A204.1 (cell line): ENCODE results near the gene NMNAT2.
"Not testable (repeated sequence)": the region's sequence is repeated elsewhere in the genome, so short reads cannot be mapped to it uniquely, and the experiment has no call there.

Experiments used
- FAIRE-seq: peaks from 2 replicates; lab custom pipeline; 2012; peaks lifted over from hg19 to GRCh38; lab: Jason Lieb, UNC

NMNAT2 gene

DNA sequence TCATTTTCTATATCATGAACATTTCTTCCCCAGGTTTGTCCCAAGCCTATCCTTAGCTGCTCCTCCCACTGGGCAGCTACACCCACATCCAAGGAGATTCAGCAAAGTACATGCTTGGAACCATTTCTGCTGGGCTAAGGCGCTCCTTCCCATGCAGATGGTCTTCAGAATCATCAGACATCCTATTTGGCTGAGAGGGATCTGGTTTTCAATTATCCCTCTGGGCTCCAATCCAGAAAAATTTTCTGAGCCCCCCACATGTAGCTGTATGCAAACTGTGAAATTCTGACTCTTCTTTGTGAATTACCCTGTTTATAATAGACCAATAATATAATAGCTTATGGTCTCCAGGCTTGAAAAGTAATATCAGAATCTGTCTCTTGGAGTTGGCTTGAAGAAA lies 132.9 kb downstream of the NMNAT2 start:
- FAIRE-seq, result no peak

DNA sequence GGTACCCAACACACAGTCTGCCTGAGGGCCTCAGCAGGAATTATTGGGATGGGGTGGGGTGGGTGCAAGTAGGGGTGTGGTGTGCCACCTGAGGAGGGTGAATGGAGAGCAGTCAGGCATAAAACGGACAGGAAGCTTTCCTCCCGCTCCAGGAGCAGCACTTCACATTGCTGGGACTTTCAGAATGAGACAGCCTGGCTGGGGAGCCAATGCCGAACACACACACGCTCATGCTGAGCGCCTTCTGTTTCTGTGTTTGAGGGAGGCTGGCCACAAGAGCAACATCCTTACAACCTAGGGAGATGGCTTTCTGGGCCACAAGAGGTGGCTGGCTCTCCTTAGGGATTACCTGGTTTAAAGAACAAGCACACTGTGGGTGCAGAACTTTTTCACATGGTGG lies 134.1 kb downstream of the NMNAT2 start:
- no peak for FAIRE-seq

DNA sequence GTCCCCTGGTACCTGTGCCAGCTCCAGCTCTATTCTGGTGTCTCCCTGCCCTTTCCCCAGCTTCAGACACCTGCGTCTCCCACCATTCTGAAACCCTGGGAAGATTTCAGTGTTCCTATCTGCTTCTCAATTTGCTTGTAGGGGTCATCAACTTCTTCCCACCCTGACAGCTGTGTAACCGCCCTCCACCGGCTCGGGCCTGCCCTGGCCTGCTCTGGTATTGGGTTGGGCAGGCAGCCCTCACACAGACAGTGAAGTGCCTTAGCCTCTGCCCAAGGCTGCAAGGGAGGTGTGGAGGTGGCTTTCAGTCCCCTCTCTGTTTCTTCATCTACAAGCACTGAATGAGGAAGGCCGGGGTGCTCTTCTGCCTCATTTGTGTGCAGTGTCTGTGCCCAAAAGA lies 134.9 kb downstream of the NMNAT2 start:
- no peak for FAIRE-seq

DNA sequence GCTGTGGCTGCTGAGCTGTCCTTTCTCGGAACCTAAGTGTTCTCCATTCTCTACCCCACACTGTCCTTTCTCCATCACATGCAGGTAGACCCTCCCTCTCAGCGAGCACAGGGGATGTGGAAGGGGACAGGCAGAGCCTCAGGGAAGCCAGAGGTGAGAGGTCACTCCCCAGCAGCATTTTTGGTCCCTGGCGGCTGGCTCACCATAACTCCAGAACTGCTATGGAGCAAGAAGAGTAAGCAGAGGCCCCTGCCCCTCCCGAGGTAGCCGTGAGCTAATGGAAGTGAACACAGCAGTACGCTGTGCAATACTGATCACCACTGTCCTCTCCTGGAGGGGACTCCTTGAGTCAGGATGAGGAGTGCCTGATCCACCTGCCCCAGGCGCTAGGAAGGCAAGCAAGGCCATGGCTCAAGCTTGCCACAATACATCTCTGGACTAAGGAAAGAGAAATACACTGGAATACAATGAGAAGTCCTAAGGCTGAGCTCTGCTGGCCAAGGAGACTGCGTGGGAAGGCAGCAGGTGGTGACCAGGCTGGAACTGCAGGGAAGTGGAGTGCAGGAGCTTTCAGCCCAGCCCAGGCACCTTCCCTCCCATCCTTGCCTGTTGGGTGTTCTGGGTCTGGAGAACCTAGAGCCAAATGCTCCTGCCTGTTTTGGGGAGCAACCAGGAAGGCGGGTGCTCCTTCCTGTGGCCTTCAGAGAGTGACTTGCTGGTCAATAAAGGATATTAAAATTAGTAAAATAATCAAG lies 135.9 kb downstream of the NMNAT2 start:
- no peak for FAIRE-seq

DNA sequence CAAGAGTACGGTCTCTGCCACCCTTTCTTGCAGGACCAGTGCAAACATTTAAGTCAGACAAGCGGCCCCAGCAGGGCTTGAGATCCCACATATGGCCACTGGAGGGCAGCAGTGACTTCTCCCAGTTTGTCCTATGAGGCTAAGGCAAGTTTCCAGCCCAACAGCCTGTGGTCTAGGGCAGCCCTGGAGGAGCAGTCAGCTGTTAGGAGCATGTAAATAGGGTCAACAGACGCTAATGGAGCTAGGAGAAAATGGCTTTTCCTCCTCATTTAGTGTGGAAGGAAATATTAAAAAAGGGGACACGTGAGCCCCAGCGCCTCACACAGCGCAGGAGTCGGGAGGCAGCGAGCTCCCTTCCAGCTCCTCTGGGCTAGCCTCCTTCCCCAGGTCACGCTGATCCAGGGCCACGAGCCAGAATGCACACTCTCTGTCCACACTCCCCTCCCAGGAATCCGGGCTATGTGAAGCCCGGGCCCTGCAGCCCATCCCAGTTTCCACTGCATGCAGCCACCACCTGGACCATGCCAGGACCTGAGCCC lies 136.6 kb downstream of the NMNAT2 start:
- FAIRE-seq, result peak; percentile 86

DNA sequence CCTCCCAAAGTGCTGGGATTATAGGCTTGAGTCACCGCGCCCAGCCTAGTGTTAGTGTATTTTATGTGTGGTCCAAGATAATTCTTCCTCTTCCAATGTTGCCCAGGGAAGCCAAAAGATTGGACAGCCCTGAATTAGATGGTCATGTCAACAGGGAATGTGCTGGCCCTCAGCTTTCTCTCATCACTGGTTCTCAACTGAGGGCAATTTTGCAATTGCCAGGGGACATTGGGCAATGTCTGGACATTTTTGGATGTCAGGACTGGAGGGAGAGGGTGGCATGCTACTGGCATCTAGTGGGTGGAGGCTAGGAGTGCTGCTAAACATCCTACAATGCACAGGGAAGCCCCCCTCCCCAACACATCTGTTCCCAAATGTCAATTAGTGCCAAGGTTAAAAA lies 137.1 kb downstream of the NMNAT2 start:
- no peak for FAIRE-seq

DNA sequence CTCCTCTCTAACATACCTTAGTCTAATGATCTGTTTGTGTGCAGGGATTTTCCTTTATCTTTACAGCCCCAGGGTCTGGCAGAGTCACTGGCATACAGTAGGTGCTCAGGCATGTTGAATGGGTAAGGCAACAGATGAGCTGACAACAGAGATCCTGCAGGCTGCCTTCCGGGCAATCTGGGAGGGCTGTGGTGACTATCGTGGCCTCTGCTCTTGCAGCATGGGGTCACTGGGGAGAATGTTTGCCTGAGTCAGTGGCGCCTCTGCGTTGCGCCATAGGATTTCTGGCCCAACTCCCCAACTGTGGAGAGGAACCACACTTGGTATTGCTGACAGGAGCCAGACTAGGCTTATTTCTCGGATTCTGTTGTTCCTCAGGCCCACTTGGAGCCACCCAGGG lies 138.3 kb downstream of the NMNAT2 start:
- no peak for FAIRE-seq

DNA sequence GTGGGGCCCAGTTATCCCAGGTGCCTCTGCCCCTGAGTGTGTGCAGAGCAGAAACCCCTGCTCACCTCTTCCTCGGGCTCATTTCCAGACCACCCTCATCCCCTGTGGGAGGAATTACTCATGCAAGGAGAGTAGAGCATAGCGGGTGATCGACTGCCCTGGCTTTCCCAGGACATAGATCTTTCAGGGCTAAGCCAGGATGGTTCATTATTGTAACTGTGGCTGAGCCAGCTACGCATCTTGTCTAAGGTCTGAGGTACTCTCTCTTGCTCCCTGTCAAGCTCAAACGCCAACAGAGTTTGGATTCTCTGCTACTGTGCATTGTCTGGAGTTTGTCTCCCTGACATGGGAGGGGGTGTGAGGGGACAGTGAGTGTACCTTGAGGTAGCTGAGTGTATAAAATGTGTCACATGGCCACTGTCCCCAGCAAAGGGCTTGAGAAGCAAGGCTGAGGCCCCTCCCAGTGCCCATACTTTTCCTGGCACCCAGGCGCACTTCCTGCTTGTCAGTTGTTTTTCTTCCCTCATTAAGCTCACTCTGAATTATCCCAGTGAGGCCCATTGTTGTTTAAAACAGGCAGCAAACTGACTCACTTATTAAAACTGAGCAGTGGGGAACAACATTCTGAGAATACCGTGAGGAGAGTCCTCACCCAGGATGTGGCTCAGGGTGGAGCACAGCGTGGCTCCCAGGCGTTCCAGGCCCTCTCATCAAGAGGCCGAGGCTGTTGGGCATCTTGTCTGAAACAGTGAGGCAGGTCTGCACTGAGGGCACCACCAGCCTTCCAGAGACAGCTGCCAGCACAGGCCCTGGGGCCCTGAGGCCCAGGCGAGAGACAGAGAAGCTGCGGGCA lies 139.2 kb downstream of the NMNAT2 start:
- no peak for FAIRE-seq

DNA sequence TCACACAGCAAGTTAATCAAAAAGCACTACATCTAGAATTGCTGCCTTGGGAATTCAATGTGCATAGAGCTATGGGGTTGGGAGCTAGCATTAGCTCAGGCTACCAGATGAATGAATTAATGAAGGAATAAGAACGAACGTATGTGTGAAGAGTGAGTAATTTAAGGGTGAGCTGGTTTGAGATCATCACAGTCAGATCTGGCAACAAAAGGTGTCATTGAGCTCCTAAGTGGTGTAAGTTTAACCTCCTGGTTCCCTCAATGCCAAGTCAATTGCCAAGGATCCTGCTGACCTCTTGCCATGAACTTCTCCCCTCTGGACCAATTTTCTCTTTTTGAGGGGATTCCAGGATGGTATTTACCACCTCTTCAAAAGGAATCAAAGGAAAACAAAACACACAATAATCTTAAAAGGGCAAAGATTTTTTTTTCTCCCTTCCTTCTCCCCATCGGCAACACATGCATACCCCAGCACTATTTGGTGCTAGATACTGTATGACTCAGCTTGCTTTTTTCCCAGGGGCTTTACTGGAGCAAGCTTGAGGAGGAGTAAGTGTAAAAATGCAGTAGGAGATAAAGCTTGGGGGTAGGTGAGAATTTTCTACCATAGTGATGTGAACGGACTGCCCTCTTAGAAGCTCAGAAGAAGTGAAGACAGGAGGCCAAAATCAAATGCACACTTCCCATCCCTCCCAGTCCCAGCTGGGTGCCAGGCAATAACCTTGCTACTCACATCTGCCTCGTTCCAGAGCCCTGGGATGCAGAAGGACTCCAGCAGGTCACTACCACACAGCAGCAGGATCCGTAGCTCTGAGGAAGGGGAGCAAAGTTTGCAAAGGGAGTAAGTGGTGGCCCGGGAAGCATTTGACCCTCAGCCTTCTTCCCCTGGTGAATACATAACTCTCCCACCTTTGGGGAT lies 140.1 kb downstream of the NMNAT2 start:
- FAIRE-seq, result no peak

DNA sequence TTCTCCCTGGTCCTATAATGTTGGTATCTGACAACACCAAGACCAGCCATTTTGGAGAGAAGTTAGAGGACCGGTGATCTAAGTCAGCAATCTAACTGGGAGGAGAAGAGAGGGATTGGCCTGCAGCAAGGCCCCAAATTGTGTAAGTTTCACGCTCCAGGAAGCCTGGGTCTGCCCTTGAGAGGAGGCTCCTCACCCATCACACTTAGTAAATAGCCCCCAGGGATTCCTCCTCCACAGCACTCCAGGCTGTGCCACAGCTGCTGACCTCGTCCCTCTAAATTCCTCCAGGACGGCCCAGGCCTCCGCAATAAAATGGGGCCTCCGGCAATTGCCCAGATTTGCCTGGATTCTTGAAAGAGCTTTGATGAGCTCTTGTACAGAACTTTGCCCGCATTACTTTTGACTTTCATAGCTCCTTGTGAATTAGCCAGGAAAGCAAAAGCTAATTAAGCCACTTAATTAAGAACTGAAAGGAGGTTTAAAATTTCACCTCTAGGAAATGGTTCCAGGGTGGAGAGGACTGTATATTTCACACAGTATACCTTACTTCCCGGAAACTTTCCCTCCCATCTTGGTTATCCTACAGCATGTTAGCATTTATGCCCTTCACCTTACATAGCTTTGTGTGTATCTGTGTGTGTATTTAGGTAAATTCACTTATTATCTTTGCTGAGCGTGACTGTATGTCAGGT lies 141.6 kb downstream of the NMNAT2 start:
- no peak for FAIRE-seq

DNA sequence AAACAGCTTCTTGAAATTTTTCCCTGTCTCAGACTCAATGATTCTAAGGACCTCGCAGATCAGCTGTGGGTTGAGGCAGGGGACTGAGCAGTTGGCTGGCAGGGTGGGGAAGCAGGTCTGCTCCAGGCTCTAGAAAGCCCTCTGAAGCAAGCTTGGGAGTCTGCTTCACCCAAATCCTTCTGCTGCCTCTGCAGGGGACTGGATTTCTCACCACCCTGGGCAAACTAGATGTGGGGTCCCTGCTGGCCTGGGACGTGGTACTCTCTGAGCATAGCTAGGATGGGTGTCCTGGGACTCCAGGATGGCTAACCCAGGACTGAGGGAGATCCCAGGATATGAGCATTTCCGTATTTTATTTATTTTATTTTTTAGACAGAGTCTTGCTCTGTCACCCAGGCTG lies 142.9 kb downstream of the NMNAT2 start:
- FAIRE-seq, result no peak

DNA sequence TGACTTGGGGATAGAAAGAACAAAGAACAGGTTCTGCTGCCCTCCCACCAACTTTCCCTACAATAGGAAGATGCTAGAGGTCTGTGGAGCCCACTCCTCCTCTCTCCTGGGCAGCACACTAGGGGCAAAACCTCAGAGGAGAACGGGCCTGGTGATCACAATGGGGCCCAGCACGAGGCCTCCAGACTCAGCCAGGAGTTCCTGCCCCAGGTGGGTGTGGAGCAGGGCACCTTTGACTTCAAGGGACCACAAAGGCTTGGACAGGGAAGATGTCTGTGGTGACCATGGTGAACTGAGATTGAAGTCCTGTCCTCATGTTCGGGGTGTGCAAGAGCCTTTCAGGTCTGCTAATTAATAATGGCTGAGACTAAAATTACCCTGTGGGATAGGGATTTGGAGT lies 143.3 kb downstream of the NMNAT2 start:
- FAIRE-seq, result no peak

DNA sequence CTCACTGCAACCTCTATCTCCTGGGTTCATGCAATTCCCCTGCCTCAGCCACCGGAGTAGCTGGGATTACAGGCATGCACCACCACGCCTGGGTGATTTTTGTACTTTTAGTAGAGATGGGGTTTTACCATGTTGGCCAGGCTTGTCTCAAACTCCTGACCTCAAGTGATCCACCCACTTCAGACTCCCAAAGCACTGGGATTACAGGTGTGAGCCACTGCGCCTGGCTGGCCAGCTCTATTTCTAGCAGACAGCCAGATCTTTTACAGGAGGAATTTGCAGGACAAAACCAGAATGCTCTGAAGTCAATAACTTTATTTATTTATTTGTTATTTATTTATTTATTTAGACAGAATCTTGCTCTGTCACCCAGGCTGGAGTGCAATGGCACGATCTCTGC lies 144.2 kb downstream of the NMNAT2 start:
- not testable (repeated sequence) for FAIRE-seq

DNA sequence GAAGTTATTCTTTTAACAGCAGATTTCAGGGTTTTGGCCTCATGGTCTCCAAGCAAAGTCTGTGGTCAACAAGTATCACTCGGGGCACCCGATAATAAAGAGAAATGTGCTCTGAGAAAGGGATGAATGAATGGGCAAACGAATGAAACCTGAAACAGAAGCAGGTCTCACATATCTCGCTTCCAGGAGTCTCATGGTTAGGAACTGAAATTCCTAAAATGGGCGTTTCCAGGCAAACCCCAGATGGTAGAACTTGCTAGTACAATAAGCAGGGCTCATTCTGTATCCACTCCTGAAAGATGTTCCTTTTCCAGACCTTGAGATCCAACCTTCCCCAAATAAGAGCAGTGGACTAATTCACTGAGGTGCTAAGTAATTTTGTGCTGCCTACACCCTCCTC lies 144.9 kb downstream of the NMNAT2 start:
- no peak for FAIRE-seq

DNA sequence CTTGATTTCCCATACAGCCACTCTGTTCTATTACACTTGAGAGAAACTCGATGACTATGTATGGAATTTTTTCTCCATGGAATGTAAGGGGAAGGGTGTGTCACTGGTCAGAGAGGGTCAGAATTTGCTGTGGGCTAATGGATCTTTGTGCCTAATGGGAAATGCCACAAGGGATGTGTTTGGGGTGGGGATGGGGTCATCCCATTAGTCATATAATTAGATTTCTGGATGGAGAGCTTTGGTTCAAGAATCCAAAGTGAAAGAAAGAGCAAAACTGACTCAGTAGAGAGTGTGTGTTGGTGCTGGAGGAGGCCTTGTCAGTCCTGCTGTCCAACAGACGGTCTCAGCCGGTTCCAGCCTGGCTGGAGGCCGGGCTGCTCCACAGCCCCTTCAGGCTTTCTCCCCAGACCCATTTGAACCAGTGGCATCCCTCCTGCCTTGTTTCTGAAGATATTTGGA lies 145.8 kb downstream of the NMNAT2 start:
- FAIRE-seq, result no peak

DNA sequence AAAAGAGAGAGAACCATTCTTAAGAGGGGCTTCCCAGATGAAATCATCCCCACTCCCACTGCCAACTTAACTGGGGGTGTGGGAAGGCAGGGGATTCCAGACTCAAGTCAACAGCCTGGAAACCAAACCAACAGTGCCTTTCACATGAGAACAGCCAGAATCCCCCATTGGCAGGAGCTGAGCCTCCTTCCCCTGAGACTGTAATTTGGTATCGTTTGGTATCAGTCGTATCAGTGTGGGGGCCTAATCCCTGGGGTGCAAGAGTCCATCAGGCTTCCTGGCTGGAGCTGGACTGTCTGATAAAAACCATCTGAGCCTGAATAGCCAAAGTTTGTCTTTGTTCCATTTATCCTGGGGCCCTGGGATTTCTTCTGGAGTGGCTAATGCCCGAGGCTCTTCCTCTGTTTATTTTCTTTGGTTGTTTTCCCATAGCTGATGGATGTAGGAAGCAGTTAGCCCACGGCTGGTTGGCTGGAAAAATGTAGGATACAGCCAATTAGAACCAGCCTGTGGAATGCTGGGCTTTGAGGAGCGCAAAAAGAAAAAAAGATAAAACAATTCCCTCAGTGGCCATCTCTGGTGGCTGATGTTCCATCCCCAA lies 147.5 kb downstream of the NMNAT2 start:
- no peak for FAIRE-seq

DNA sequence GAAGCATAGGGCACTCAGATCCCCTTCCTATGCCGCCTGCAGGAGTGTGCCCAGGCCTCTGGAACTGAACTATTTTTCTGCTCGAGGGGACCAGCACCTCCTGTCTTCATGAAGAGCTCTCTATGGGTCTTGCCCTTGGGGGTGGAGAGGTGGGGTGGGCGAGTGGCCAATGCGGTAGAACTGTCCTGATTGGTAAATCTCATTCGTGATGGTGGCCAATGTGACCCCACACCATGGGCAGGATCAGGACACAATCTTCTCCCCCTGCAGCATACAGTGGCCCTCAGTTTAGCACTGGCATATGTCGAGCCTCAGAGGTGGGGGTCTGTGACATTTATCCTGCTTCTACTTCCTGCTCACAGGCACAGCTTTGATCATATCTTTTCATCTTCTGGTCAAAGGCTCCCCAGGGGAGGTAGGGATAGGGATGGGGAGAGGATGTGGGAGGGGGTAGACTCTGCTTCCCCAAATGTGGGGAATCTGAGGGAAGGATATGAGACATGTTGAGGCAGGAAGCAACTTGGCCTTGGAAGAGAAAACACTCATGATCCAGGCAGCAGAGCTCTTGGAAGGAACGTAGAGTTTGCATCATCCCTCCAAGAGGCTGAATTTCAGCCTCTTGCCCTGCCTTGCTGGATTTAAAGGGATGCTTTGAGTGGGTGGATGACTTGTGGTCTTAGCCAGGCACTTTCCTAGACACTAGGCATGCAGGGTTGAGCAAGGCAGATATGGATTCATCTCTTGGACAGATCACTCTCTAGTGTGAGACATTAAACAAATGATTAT lies 150.3 kb downstream of the NMNAT2 start:
- no peak for FAIRE-seq

DNA sequence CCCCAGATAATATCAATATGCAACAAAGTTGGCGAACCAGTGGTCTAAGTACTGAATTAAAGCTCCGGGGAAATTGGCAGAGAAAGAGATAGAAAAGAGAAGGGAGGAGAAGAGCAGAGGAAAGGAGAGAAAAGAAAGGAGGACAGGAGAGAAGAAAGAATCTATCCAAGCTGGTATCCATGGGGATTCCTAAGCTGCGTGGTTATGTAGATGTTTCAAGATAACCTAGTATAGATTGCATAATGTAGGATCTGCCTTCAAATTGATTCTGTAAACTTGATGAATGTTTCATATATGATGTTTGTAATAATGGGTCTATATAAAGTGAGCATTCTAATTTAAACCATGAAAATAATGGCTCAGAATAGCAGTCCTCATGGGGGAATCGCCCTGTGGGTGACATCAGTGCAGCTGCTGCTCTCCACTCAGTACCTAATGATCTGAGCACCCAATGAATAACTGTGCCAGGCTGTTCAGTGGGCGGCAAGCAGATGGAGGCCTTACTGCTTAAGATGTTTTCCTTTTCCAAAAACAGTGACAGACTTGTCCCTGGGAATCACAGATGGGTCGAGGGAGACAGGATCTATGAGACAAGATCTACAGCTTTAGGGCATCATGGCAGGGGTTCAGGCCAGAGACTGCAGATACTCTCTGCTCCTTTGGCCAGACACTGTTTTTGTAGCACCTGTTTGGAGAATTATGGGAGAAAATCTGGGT lies 154.1 kb downstream of the NMNAT2 start:
- no peak for FAIRE-seq

DNA sequence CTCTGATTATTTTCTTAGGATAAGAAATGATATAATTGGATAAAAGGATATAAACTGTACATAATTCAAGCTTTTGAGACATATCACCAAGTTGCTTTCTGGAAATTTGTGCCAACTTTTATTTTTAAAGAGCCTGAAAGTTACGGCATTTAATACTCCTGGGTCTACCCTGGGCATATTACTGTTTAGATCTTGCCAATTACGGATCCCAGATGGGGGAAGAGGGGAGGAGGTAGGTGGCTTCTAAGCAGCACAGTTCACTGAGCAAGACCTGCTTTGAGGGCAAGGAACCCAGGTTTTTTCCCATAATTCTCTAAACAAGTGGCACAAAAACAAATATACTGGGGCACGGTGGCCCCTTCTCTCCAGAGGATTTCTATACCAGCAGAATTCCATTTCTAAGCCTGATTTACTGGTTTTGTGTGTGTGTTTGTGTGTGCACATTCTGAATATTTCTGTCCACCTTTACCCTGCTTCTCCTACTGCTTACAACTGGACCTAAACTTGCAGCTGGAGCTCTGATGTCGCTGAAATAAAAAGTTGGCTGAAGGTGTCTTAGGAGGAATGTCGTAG lies 155.5 kb downstream of the NMNAT2 start:
- no peak for FAIRE-seq
